NCI-H2029 treated with DMSO at 0.1 percent for 48 hours (cell line): ENCODE measurements around the gene MEAF6.
A peak's percentile ranks its signal among the peaks of the same experiment; 100 is the strongest.
"Not testable (repeated sequence)": the region's sequence is repeated elsewhere in the genome, so short reads cannot be mapped to it uniquely, and the experiment has no call there.

Experiments used
- DNase-seq: peaks from one replicate; lab custom pipeline; 2025; lab: John Stamatoyannopoulos, UW

The MEAF6 gene

GRCh38 chr1:37514350-37515184 is at the start of gene MEAF6:
Gene MEAF6 (minus strand): TSS chr1:37514766. CDS start chr1:37514746, 20 bp downstream.
- DNase-seq: peak; percentile 94

GRCh38 chr1:37562984-37563383 is 48.4 kb upstream of the MEAF6 start:
- no peak for DNase-seq

- DNase-seq: no peak
These were observed 46.9 kb upstream of the MEAF6 start for GRCh38 chr1:37561133-37562132.

GRCh38 chr1:37560401-37561132 is 46.0 kb upstream of the MEAF6 start:
- no peak for DNase-seq

GRCh38 chr1:37559957-37560379 is 45.4 kb upstream of the MEAF6 start:
- DNase-seq: not testable (repeated sequence)

- DNase-seq: no peak
These were observed 44.5 kb upstream of the MEAF6 start for GRCh38 chr1:37559080-37559479.

- DNase-seq: no peak
These were observed 43.8 kb upstream of the MEAF6 start for GRCh38 chr1:37558411-37558810.

GRCh38 chr1:37557402-37557801 is 42.8 kb upstream of the MEAF6 start:
- DNase-seq: no peak

- peak; percentile 98 for DNase-seq
These were observed 42.2 kb upstream of the MEAF6 start, which contains the start of gene DNALI1 for GRCh38 chr1:37556712-37557196. Gene DNALI1 (plus strand): TSS chr1:37556940. CDS start chr1:37556995, 55 bp downstream.

- DNase-seq: peak; percentile 99
These were observed 39.6 kb upstream of the MEAF6 start, which contains the start of gene SNIP1 for GRCh38 chr1:37553927-37554808. Gene SNIP1 (minus strand): TSS chr1:37554293. CDS start chr1:37554229, 64 bp downstream.

- no peak for DNase-seq
These were observed 39.0 kb upstream of the MEAF6 start for GRCh38 chr1:37553598-37553926.

- no peak for DNase-seq
These were observed 34.8 kb upstream of the MEAF6 start for GRCh38 chr1:37549341-37549740.

GRCh38 chr1:37545019-37545418 is 30.5 kb upstream of the MEAF6 start:
- DNase-seq: no peak

- DNase-seq: no peak
These were observed 30.0 kb upstream of the MEAF6 start for GRCh38 chr1:37544530-37544929.

GRCh38 chr1:37540036-37540785 is 25.6 kb upstream of the MEAF6 start:
- no peak for DNase-seq

- DNase-seq: not testable (repeated sequence)
These were observed 24.6 kb upstream of the MEAF6 start for GRCh38 chr1:37539154-37539553.

GRCh38 chr1:37537378-37537777 is 22.8 kb upstream of the MEAF6 start:
- no peak for DNase-seq

GRCh38 chr1:37533317-37534093 is 18.9 kb upstream of the MEAF6 start:
- DNase-seq: no peak
